Mesendoderm (in vitro differentiated cells): ENCODE measurements around the gene KLHL13.
"Not testable (repeated sequence)": the region's sequence is repeated elsewhere in the genome, so short reads cannot be mapped to it uniquely, and the experiment has no call there.

Experiments
- DNase-seq: peaks from one replicate; pipeline ENCODE4 v3.0.0; 2013
- H2AK5ac ChIP-seq: 2 replicates; pipeline ENCODE4 v1.6.1; 2013; ENCODE audit warnings: low read length, inconsistent platforms
- H2BK120ac ChIP-seq: 2 replicates; pipeline ENCODE4 v1.6.1; 2013; ENCODE audit warnings: low read depth, mild to moderate bottlenecking, low read length, moderate library complexity, mixed read lengths
- H2BK15ac ChIP-seq: replicated peaks from 2 replicates; pipeline ENCODE4 v1.6.1; 2013; ENCODE audit warnings: low read depth, mild to moderate bottlenecking, moderate library complexity
- H2BK5ac ChIP-seq: 2 replicates; pipeline ENCODE4 v1.6.1; 2013; ENCODE audit warnings: low read length, inconsistent platforms
- H3K18ac ChIP-seq: 2 replicates; pipeline ENCODE4 v1.6.1; 2013; ENCODE audit warnings: mild to moderate bottlenecking, low read length, mixed read lengths
- H3K23ac ChIP-seq: one replicate; pipeline ENCODE4 v1.6.1; 2013; ENCODE audit warnings: low read length
- H3K27ac ChIP-seq: 2 replicates; pipeline ENCODE4 v1.5.1; 2013; ENCODE audit warnings: low read depth, mild to moderate bottlenecking, inconsistent platforms, low read length, moderate library complexity
- H3K27me3 ChIP-seq: 2 replicates; pipeline ENCODE4 v1.6.1; 2013; ENCODE audit warnings: low read length, control low read depth, mild to moderate bottlenecking, inconsistent platforms; ENCODE audit not compliant: insufficient read depth, poor library complexity
- H3K36me3 ChIP-seq: 2 replicates; pipeline ENCODE4 v1.6.1; 2013; ENCODE audit warnings: low read length, inconsistent platforms; ENCODE audit not compliant: control insufficient read depth, insufficient read depth
- H3K4ac ChIP-seq: one replicate; pipeline ENCODE4 v1.6.1; 2013; ENCODE audit warnings: low read depth, mild to moderate bottlenecking, low read length, moderate library complexity
- H3K4me1 ChIP-seq: 2 replicates; pipeline ENCODE4 v1.6.1; 2013; ENCODE audit warnings: low read depth, low read length, inconsistent platforms; ENCODE audit not compliant: control insufficient read depth
- H3K4me2 ChIP-seq: 2 replicates; pipeline ENCODE4 v1.6.1; 2013; ENCODE audit warnings: low read length
- H3K4me3 ChIP-seq: 2 replicates; pipeline ENCODE4 v1.5.1; 2013; ENCODE audit warnings: mild to moderate bottlenecking, low read length
- H3K56ac ChIP-seq: one replicate; pipeline ENCODE4 v1.6.1; 2013; ENCODE audit warnings: low read length
- H3K79me1 ChIP-seq: 2 replicates; pipeline ENCODE4 v1.6.1; 2013; ENCODE audit warnings: low read length, inconsistent platforms
- H3K79me2 ChIP-seq: 2 replicates; pipeline ENCODE4 v1.6.1; 2013; ENCODE audit warnings: mild to moderate bottlenecking, low read length; ENCODE audit not compliant: control insufficient read depth, insufficient read depth
- H3K9ac ChIP-seq: 2 replicates; pipeline ENCODE4 v1.6.1; 2013; ENCODE audit warnings: low read length, inconsistent platforms
- H4K5ac ChIP-seq: one replicate; pipeline ENCODE4 v1.6.1; 2013; ENCODE audit warnings: low read length
- H4K8ac ChIP-seq: one replicate; pipeline ENCODE4 v1.6.1; 2013; ENCODE audit warnings: low read depth, mild to moderate bottlenecking, control low read depth, low read length, moderate library complexity
- WGBS: extraction: QIAGEN DNeasy Blood & Tissue Kit; methylation state at CpG from one replicate; pipeline ENCODE4 v1.1.7; 2013; ENCODE audit warnings: low lambda C conversion rate, missing lambda C conversion rate; ENCODE audit not compliant: insufficient coverage; ENCODE audit errors: extremely low coverage; 5-methylcytosine and 5-hydroxymethylcytosine counted together

The KLHL13 gene

GRCh38 chrX:118024482-118024881, 92.1 kb downstream of the KLHL13 start:
- Histone ChIP-seq H3K79me2 (no peaks in the 10 kb centered on the region), H3K18ac (no peak overlapping the region), H2BK5ac (no peak overlapping the region), H4K5ac (no peak overlapping the region), H2BK15ac (no peak overlapping the region), H3K4me1 (no peaks in the 10 kb centered on the region), H3K79me1 (no peaks in the 10 kb centered on the region), H3K27ac (no peak overlapping the region), H2AK5ac (no peak overlapping the region), H3K36me3 (no peaks in the 10 kb centered on the region), H2BK120ac (no peak overlapping the region), H3K56ac (no peak overlapping the region), H3K4me2 (no peak overlapping the region), H3K27me3 (no peaks in the 10 kb centered on the region), H3K4ac (no peak overlapping the region), H4K8ac (no peak overlapping the region), H3K23ac (no peak overlapping the region), H3K4me3 (no peak overlapping the region), H3K9ac (no peak overlapping the region)
- no peak for DNase-seq
- WGBS, result no CpG with 5 or more reads among the region's 1 CpG

- no CpG with 5 or more reads among the region's 2 CpGs for WGBS
- H3K27ac ChIP-seq, result no peak overlapping the region
- no peak overlapping the region for H2AK5ac ChIP-seq
- H3K27me3 ChIP-seq, result no peaks in the 10 kb centered on the region
- no peak overlapping the region for H3K4ac ChIP-seq
- no peak overlapping the region for H4K8ac ChIP-seq
- H2BK120ac ChIP-seq, result no peak overlapping the region
- H3K9ac ChIP-seq, result no peak overlapping the region
- H3K36me3 ChIP-seq, result no peaks in the 10 kb centered on the region
- no peak overlapping the region for H3K18ac ChIP-seq
- no peak overlapping the region for H3K56ac ChIP-seq
- H2BK5ac ChIP-seq, result no peak overlapping the region
- no peak for DNase-seq
- no peaks in the 10 kb centered on the region for H3K4me1 ChIP-seq
- no peaks in the 10 kb centered on the region for H3K79me2 ChIP-seq
- no peak overlapping the region for H4K5ac ChIP-seq
- H3K79me1 ChIP-seq, result no peaks in the 10 kb centered on the region
- H3K4me2 ChIP-seq, result no peak overlapping the region
- no peak overlapping the region for H3K4me3 ChIP-seq
- no peak overlapping the region for H3K23ac ChIP-seq
- H2BK15ac ChIP-seq, result no peak overlapping the region
Measured at GRCh38 chrX:118022753-118023152, 93.9 kb downstream of the KLHL13 start.

- Histone ChIP-seq H3K36me3 (no peaks in the 10 kb centered on the region), H3K9ac (no peak overlapping the region), H3K4me2 (no peak overlapping the region), H3K27ac (no peak overlapping the region), H2BK120ac (no peak overlapping the region), H3K79me2 (no peaks in the 10 kb centered on the region), H3K4ac (no peak overlapping the region), H3K4me1 (no peaks in the 10 kb centered on the region), H3K56ac (no peak overlapping the region), H4K8ac (no peak overlapping the region), H3K4me3 (no peak overlapping the region), H4K5ac (no peak overlapping the region), H3K79me1 (no peaks in the 10 kb centered on the region), H2AK5ac (no peak overlapping the region), H3K18ac (no peak overlapping the region), H2BK5ac (no peak overlapping the region), H3K23ac (no peak overlapping the region), H2BK15ac (no peak overlapping the region), H3K27me3 (no peaks in the 10 kb centered on the region)
- DNase-seq, result no peak
Measured at GRCh38 chrX:118016422-118016821, 100.2 kb downstream of the KLHL13 start.

- not testable (repeated sequence) for H3K79me1 ChIP-seq, H2BK15ac ChIP-seq
- no CpG with 5 or more reads among the region's 6 CpGs for WGBS
Measured at GRCh38 chrX:118002417-118002816, 114.2 kb downstream of the KLHL13 start.

GRCh38 chrX:118000518-118000917, 116.1 kb downstream of the KLHL13 start:
- no peak overlapping the region for H3K4me2 ChIP-seq
- DNase-seq, result no peak
- no peaks in the 10 kb centered on the region for H3K79me1 ChIP-seq
- no peak overlapping the region for H4K5ac ChIP-seq
- no peaks in the 10 kb centered on the region for H3K27me3 ChIP-seq
- no peak overlapping the region for H3K23ac ChIP-seq
- H4K8ac ChIP-seq, result no peak overlapping the region
- no peak overlapping the region for H2BK15ac ChIP-seq
- H3K56ac ChIP-seq, result no peak overlapping the region
- H3K36me3 ChIP-seq, result no peaks in the 10 kb centered on the region
- no peak overlapping the region for H3K4ac ChIP-seq
- H3K9ac ChIP-seq, result no peak overlapping the region
- H3K18ac ChIP-seq, result no peak overlapping the region
- no peaks in the 10 kb centered on the region for H3K79me2 ChIP-seq
- no peak overlapping the region for H3K4me3 ChIP-seq
- H2BK120ac ChIP-seq, result no peak overlapping the region
- H2BK5ac ChIP-seq, result no peak overlapping the region
- H3K27ac ChIP-seq, result no peak overlapping the region
- no peak overlapping the region for H2AK5ac ChIP-seq
- H3K4me1 ChIP-seq, result no peaks in the 10 kb centered on the region

More at GRCh38 chrX:118002417-118002816, 114.2 kb downstream of the KLHL13 start:
- H3K27ac ChIP-seq, H3K4me2 ChIP-seq, H2BK5ac ChIP-seq, H2BK120ac ChIP-seq, H3K4ac ChIP-seq, H3K4me1 ChIP-seq, H3K36me3 ChIP-seq, H3K23ac ChIP-seq, H3K4me3 ChIP-seq, H4K8ac ChIP-seq, H3K18ac ChIP-seq, H2AK5ac ChIP-seq, H3K9ac ChIP-seq, H3K27me3 ChIP-seq, H4K5ac ChIP-seq, H3K79me2 ChIP-seq, DNase-seq, H3K56ac ChIP-seq: not testable (repeated sequence)

GRCh38 chrX:117998171-117998570, 118.4 kb downstream of the KLHL13 start:
- no peak overlapping the region for H2BK15ac ChIP-seq
- H2AK5ac ChIP-seq, result no peak overlapping the region
- no peaks in the 10 kb centered on the region for H3K36me3 ChIP-seq
- no peaks in the 10 kb centered on the region for H3K79me1 ChIP-seq
- H4K8ac ChIP-seq, result no peak overlapping the region
- H4K5ac ChIP-seq, result no peak overlapping the region
- H3K9ac ChIP-seq, result no peak overlapping the region
- H3K4me3 ChIP-seq, result no peak overlapping the region
- no peak overlapping the region for H2BK120ac ChIP-seq
- H3K27ac ChIP-seq, result no peak overlapping the region
- WGBS, result no CpG with 5 or more reads among the region's 2 CpGs
- no peak overlapping the region for H3K4me2 ChIP-seq
- H3K4me1 ChIP-seq, result no peaks in the 10 kb centered on the region
- H3K23ac ChIP-seq, result no peak overlapping the region
- DNase-seq, result no peak
- no peak overlapping the region for H3K18ac ChIP-seq
- H3K4ac ChIP-seq, result no peak overlapping the region
- no peak overlapping the region for H2BK5ac ChIP-seq
- H3K27me3 ChIP-seq, result no peaks in the 10 kb centered on the region
- no peak overlapping the region for H3K56ac ChIP-seq
- no peaks in the 10 kb centered on the region for H3K79me2 ChIP-seq
